22Rv1 (cell line): ENCODE data around the gene FAM219A.

Source experiments
- H3K27ac ChIP-seq: fragments of 450-650 bp; 2 replicates; pipeline ENCODE4 v1.5.1; 2017
- ZFX ChIP-seq: fragments of 450-650 bp; IDR thresholded peaks from 2 replicates; pipeline ENCODE4 v1.6.1; 2017; ENCODE audit warnings: antibody characterized with exemption, borderline replicate concordance
- TF ChIP-seq, protein P1 (sequence below): fragments of 450-650 bp; IDR thresholded peaks from 2 replicates; pipeline ENCODE4 v1.5.1; 2017; ENCODE audit warnings: mild to moderate bottlenecking

The FAM219A gene

DNA sequence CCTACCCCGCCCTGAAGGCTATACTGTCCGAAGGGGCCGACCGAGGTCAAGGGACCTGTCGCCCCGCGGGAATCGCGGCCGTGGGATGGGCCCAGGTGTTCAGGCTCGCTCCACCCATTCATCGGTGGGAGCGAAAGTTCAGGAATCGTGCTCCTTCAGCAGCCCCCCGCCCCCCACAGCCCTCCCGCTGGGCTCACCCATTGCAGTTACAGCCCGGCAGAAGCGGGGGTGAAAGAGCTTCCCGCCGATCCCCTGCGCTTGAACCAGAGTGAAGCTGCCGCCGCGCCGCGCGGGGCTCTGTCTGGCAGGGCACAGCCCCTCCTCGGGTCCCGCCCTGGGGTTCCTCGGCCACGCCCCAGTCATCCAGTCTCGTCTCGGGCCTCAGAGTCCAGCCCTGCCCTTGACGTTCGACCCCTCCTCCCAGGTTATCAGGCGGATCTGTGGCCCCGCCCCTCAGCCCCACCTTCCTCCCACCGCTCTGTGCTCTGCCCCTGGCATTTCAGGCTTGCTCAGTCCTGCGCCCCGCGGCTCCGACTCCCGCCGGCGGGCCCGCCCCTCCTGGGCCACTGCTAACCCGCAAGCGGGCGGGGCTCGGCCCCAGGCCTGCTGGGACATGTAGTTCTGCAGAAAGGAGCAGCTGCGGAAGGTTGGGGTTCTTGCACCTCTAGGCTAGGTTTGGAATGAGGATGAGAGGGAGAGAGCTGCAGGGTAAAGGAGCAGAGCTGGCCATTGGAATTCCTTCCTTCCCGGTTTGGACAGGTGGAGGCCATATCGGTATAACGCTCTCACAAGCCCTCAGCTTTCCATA, 81.6 kb downstream of the FAM219A start, which contains the start of gene MYORG:
TSS of gene MYORG (minus strand) at position 303 of the 808 bp plus-strand sequence. CDS start 3,955 bp downstream, outside the sequence.
- TF ChIP-seq ZFX = no peak
- TF ChIP-seq, protein P1, sequence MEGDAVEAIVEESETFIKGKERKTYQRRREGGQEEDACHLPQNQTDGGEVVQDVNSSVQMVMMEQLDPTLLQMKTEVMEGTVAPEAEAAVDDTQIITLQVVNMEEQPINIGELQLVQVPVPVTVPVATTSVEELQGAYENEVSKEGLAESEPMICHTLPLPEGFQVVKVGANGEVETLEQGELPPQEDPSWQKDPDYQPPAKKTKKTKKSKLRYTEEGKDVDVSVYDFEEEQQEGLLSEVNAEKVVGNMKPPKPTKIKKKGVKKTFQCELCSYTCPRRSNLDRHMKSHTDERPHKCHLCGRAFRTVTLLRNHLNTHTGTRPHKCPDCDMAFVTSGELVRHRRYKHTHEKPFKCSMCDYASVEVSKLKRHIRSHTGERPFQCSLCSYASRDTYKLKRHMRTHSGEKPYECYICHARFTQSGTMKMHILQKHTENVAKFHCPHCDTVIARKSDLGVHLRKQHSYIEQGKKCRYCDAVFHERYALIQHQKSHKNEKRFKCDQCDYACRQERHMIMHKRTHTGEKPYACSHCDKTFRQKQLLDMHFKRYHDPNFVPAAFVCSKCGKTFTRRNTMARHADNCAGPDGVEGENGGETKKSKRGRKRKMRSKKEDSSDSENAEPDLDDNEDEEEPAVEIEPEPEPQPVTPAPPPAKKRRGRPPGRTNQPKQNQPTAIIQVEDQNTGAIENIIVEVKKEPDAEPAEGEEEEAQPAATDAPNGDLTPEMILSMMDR = no peak
- peak within 1 kb of the TSS; percentile 89 for H3K27ac ChIP-seq

DNA sequence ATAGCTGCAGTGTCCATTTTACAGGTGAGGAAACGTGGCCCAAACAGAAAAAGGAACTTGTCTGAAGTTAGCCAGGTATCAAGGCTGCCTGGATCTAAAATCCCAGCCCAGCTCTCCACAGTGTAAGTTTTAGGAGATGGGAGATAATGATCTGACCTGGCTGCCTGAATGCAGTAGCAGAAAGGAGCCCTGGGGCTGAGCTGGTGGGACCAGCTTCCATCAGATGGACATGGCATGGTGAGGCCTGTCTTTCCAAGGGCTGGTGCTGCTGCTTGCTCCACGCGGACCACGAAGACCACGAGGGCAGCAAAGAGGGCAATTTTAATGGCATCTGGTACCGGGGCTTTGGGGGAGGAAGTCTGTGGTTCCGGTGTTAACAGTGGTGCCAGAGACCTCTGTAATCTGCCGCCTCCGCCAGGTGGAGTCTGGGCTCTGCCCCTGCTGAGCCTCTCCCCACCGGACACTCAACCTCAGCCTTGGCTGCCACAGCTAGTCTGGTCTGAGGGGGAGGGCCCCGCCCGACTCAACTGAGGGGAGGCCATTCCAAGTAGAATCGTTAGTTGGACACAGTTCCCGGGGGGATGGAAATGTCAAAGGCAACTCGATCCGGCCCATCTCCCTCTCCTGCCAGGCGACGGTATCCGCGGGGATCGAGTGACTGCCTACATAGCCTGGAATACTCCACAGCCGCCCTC, 82.3 kb downstream of the FAM219A start:
- TF ChIP-seq ZFX = no peak
- TF ChIP-seq, protein P1 = peak; percentile 74
- H3K27ac ChIP-seq = peak overlapping the region; percentile 89

DNA sequence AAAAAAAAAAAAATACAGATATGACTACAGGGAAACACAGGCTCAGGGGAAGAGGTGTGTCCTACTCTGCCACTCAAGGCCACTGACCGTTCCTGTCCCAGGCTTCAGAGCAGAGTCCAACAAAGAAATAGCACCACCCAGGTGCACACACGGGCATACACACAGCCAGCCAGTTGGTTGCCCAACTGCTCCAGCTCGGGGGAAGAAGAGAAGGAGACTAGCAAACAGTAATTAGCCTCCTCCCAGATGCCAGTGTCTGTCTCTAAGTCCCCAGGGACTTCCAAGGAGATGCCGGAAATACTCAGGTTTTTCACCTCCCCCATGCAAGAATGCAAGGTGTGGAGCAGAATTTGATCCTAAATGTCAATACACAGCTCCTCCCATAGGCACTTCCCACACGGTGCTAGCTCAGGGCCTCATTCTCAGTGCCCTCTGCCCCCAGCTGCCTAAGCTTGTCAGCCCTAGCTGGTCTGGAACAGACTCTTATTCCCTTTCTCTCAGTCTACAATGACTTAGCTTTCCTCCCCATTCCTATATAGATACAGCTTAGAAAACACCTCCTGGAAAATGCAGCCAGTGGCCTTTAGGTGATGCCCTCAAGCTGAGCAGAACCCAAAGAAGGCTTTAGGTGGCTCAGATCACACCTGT, 83.3 kb downstream of the FAM219A start:
- TF ChIP-seq ZFX = no peak
- TF ChIP-seq, protein P1 = peak; percentile 53
- peak overlapping the region; percentile 89 for H3K27ac ChIP-seq

DNA sequence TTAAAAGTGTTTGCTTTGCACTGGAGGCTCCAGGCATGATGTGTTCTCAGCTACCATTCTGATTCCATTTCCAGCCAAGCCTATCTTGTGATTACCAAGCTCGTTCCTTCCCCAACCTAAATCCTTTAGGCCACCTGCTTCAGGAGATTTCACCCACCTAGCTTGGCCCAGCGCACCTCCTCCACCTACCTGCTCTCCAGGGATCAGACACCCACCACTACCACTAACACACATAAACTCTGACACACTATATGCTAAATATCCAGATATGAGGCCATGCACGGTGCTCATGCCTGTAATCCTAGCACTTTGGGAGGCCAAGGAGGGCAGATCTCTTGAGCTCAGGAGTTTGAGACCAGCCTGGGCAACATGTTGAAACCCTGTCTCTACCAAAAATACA, 84.0 kb downstream of the FAM219A start:
- no peak for TF ChIP-seq ZFX
- TF ChIP-seq, protein P1 = no peak
- H3K27ac ChIP-seq = peak overlapping the region; percentile 89

DNA sequence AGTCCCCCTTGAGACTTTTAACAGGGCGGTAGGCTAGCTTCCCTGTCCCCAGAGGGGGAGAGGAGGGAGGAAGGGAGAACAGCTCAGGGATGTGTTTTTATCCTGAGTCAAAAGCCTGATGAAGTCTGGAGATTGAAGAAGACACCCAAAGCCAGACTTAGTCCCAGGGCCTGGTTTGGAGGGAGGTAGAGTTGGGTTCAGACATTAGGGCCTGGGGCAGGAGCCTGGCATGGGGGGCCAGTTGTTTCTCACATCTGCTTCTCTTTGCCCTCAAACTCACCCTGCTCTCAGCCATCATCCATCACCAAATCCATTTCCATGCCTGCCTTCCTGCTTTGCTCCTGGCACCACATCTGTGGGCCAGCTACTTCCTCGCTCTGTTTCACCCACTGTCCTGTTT, 84.6 kb downstream of the FAM219A start:
- TF ChIP-seq ZFX = no peak
- TF ChIP-seq, protein P1 = no peak
- peak overlapping the region; percentile 89 for H3K27ac ChIP-seq

DNA sequence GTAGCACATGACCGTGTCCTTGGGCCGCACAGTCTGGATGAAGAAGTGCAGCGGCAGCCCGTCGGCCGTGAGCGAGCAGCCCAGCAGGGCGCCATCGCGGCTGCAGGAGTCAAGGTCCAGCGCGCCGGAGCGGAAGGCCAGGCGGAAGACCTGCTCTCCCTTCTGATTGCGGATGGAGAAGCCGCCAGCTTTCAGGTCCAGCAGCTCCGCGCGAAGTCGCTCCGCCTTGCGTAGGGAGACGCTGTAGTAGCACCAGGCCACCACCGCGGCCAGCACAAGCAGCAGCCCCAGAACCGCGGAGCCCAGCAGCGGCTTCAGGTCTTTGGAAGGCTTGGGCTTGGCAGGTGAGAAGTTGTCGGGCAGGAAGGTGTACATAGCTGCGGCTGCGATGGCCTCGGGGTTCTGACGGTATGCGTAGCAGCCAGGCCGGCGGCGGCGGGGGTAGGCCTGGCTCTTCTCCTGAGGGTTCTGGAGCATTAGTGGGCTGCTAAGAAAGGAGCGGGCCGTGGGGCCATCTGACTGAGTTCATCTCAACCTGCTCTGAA, 85.8 kb downstream of the FAM219A start:
- TF ChIP-seq, protein P1 = no peak
- no peak for TF ChIP-seq ZFX
- H3K27ac ChIP-seq = no peak overlapping the region
